Globus pallidus (tissue), 1 donor: Measurements from ENCODE around the gene INO80B.
"Not testable (repeated sequence)": the region's sequence is repeated elsewhere in the genome, so short reads cannot be mapped to it uniquely, and the experiment has no call there.

ENCODE experiments used
- DNase-seq: peaks from one replicate; pipeline ENCODE4 v3.0.0-alpha.2; 2015; ENCODE audit warnings: low spot score

The INO80B gene

GRCh38 chr2:74450570-74451190, 4.2 kb upstream of the INO80B start:
- no peak for DNase-seq

- no peak for DNase-seq
These were observed 2.3 kb downstream of the INO80B start for GRCh38 chr2:74457129-74457548.

- DNase-seq, result no peak
These were observed 2.8 kb downstream of the INO80B start for GRCh38 chr2:74457549-74458131.

GRCh38 chr2:74458132-74458937, 3.4 kb downstream of the INO80B start, which contains the start of gene WBP1:
TSS of gene WBP1 (plus strand) at chr2:74458438. CDS start at chr2:74458603, 165 bp downstream.
- DNase-seq, result peak; percentile 100

GRCh38 chr2:74458938-74459363, 4.1 kb downstream of the INO80B start:
- no peak for DNase-seq

GRCh38 chr2:74459503-74460118, 4.7 kb downstream of the INO80B start:
- DNase-seq, result not testable (repeated sequence)

GRCh38 chr2:74460187-74460586, 5.3 kb downstream of the INO80B start:
- DNase-seq, result not testable (repeated sequence)

GRCh38 chr2:74461187-74462053, 6.5 kb downstream of the INO80B start:
- no peak for DNase-seq

GRCh38 chr2:74462054-74462785, 7.3 kb downstream of the INO80B start:
- DNase-seq, result no peak

GRCh38 chr2:74462786-74463105, 7.9 kb downstream of the INO80B start:
- DNase-seq, result no peak

- DNase-seq, result no peak
These were observed 9.5 kb downstream of the INO80B start for GRCh38 chr2:74464406-74464805.

- DNase-seq, result not testable (repeated sequence)
These were observed 15.9 kb downstream of the INO80B start for GRCh38 chr2:74470742-74471141.

GRCh38 chr2:74471332-74472065, 16.6 kb downstream of the INO80B start:
- no peak for DNase-seq

- DNase-seq, result peak; percentile 93
These were observed 17.4 kb downstream of the INO80B start, which contains the start of gene MRPL53 for GRCh38 chr2:74472086-74472944. TSS of gene MRPL53 (minus strand) at chr2:74472680. CDS start at chr2:74472660, 20 bp downstream.

- no peak for DNase-seq
These were observed 18.0 kb downstream of the INO80B start for GRCh38 chr2:74472945-74473258.

GRCh38 chr2:74474481-74474880, 19.6 kb downstream of the INO80B start:
- no peak for DNase-seq

GRCh38 chr2:74474899-74475298, 20.0 kb downstream of the INO80B start:
- DNase-seq, result no peak

GRCh38 chr2:74481431-74481830, 26.5 kb downstream of the INO80B start:
- DNase-seq, result no peak
